ENCODE measurements around the gene PNPLA2.

PNPLA2 gene

GRCh38 chr11:778976-779954, 39.4 kb upstream of the PNPLA2 start:
- H3K9me3 Mint-ChIP-seq = no peaks in the 10 kb centered on the region
- peak overlapping the region; percentile 83 for H3K4me3 Mint-ChIP-seq
- H3K27me3 Mint-ChIP-seq = no peaks in the 10 kb centered on the region
- DNase-seq = no peak
- H3K36me3 Mint-ChIP-seq (ENCODE audit: low read depth) = peaks cover 50% of the 10 kb centered on the region
- H3K27ac Mint-ChIP-seq = peak overlapping the region; percentile 33
- peaks cover 34% of the 10 kb centered on the region for H3K4me1 Mint-ChIP-seq (ENCODE audit: low read depth)

DNA sequence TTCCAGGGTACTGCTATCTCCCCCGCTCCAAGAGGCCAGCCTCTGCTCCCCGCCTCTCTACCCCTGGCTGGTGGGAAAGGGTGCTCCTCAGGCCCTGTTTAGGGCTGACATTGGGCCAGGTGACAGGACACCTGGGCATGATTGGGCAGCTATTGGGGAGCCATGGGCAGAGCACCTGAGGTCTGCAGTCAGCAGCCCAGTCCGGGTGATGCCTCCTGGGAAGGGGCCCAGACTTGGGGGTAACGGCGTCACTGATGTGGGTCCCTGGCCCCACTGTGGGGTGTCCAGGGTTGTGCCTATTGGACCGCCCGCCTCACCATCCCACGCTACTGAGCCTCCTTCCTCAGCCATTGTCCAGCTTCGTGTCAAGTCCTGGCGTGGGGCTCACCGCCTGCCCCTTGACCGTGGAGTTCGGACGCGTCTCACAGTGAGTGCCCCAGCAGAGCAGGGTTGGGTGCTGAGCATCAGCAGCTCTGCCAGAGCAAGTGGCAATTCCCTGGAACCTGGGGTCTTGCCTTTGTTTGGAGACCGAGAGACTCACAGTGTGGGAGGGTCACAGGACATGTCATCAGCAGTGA, 38.7 kb upstream of the PNPLA2 start:
- Mint-ChIP-seq H3K36me3 (ENCODE audit: low read depth) (peaks cover 45% of the 10 kb centered on the region), H3K27ac (no peak overlapping the region), H3K27me3 (no peaks in the 10 kb centered on the region), H3K4me3 (peak overlapping the region; percentile 20), H3K4me1 (ENCODE audit: low read depth) (peaks cover 28% of the 10 kb centered on the region), H3K9me3 (no peaks in the 10 kb centered on the region)
- no peak for DNase-seq

DNA sequence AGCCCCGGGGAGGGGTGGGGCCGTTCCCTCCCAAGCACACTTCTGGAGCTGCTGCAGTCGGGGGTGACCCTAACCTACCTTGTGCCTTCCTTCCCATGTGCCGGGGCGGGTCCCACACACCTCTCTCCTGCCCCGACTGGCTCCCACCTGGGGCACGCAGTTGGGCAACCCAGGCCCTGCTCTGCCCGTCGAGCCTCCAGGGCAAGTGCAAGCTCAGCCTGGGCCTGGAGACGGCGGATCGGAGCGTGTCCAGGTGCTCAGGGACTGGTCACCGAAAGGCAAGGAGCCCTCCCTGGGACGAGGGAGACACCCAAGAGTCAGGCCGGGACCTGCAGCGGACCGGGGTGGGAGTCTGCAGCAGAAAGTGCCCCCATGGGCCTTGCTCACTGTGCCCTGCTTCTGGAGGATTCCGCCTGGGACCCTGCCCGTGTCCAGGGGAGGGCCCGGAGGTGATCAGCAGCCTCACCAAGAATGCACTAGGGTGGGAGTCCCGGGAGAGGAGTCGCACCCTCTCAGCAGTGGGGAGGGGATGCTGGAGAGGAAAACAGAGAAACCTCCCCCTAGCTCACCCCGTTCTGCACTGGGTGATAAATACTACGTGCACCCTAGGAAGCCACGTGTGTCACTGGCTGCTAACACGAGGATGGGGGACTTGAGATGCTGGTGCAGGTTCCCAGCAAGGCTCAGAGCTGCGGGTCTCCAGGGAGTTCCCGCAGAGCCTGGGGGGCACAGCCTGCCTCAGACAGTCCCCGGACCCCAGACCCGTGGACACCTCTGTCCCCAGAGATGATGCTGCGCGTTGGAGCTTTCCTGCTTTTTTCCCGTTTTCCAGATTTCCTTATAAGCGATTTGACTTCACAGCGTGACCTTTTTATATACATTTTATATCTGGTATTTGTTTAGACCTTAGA, 36.2 kb upstream of the PNPLA2 start:
- DNase-seq = no peak
- Mint-ChIP-seq H3K27ac (no peak overlapping the region), H3K36me3 (ENCODE audit: low read depth) (peaks cover 34% of the 10 kb centered on the region), H3K27me3 (no peaks in the 10 kb centered on the region), H3K9me3 (no peaks in the 10 kb centered on the region), H3K4me1 (ENCODE audit: low read depth) (peaks cover 14% of the 10 kb centered on the region), H3K4me3 (no peak overlapping the region)

DNA sequence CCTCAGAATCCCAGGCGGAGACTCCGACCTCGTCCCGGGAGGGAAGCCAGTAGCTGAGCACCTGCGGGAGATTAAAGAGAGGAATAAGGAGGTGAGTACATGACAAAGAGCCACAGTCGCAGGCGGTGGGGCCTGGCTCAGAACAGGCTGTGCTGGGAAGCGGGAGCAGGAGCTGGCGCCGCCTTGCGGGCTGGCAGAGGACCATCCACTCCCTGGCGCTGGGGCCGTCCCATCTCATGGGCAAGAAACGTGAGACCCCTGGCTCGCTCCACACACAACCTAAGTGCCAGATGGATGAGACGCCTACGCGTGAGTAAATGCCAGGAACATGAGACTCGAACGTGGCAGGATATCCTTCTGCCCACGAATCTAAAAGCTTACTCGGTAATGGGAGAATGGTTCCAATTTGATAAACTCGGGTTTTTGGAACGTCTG, 35.1 kb upstream of the PNPLA2 start:
- Mint-ChIP-seq H3K27ac (no peak overlapping the region), H3K36me3 (ENCODE audit: low read depth) (peaks cover 33% of the 10 kb centered on the region), H3K4me1 (ENCODE audit: low read depth) (peaks cover 17% of the 10 kb centered on the region), H3K9me3 (no peaks in the 10 kb centered on the region), H3K27me3 (no peaks in the 10 kb centered on the region), H3K4me3 (no peak overlapping the region)
- DNase-seq = peak; percentile 45

GRCh38 chr11:786235-787083, 32.3 kb upstream of the PNPLA2 start:
- H3K27ac Mint-ChIP-seq = peak overlapping the region; percentile 55

GRCh38 chr11:787084-787675, 31.5 kb upstream of the PNPLA2 start:
- peaks cover 4% of the 10 kb centered on the region for H3K27me3 Mint-ChIP-seq
- H3K4me1 Mint-ChIP-seq (ENCODE audit: low read depth) = peaks cover 5% of the 10 kb centered on the region
- H3K36me3 Mint-ChIP-seq (ENCODE audit: low read depth) = peaks cover 25% of the 10 kb centered on the region
- no peak overlapping the region for H3K4me3 Mint-ChIP-seq
- H3K27ac Mint-ChIP-seq = no peak overlapping the region
- DNase-seq = no peak
- H3K9me3 Mint-ChIP-seq = no peaks in the 10 kb centered on the region

More at GRCh38 chr11:786235-787083, 32.3 kb upstream of the PNPLA2 start:
- DNase-seq = no peak
- H3K4me1 Mint-ChIP-seq (ENCODE audit: low read depth) = peaks cover 5% of the 10 kb centered on the region
- peaks cover 4% of the 10 kb centered on the region for H3K27me3 Mint-ChIP-seq
- no peaks in the 10 kb centered on the region for H3K9me3 Mint-ChIP-seq
- H3K36me3 Mint-ChIP-seq (ENCODE audit: low read depth) = peaks cover 23% of the 10 kb centered on the region
- H3K4me3 Mint-ChIP-seq = no peak overlapping the region

GRCh38 chr11:788009-788640, 30.6 kb upstream of the PNPLA2 start:
- no peak overlapping the region for H3K27ac Mint-ChIP-seq

GRCh38 chr11:788953-789940, 29.5 kb upstream of the PNPLA2 start:
- peak overlapping the region; percentile 63 for H3K4me3 Mint-ChIP-seq
- no peak for DNase-seq
- H3K36me3 Mint-ChIP-seq (ENCODE audit: low read depth) = peaks cover 34% of the 10 kb centered on the region
- H3K27ac Mint-ChIP-seq = peak overlapping the region; percentile 33
- H3K4me1 Mint-ChIP-seq (ENCODE audit: low read depth) = peaks cover 9% of the 10 kb centered on the region
- no peaks in the 10 kb centered on the region for H3K9me3 Mint-ChIP-seq
- H3K27me3 Mint-ChIP-seq = peaks cover 4% of the 10 kb centered on the region

More at GRCh38 chr11:788009-788640, 30.6 kb upstream of the PNPLA2 start:
- peaks cover 5% of the 10 kb centered on the region for H3K4me1 Mint-ChIP-seq (ENCODE audit: low read depth)
- no peaks in the 10 kb centered on the region for H3K9me3 Mint-ChIP-seq
- H3K36me3 Mint-ChIP-seq (ENCODE audit: low read depth) = peaks cover 30% of the 10 kb centered on the region
- no peak overlapping the region for H3K4me3 Mint-ChIP-seq
- DNase-seq = no peak
- H3K27me3 Mint-ChIP-seq = peaks cover 4% of the 10 kb centered on the region

GRCh38 chr11:789943-790342, 28.8 kb upstream of the PNPLA2 start, which contains the start of gene CEND1:
Gene CEND1, minus strand, starts transcription at chr11:790090. Its CDS starts 1,514 bp downstream, at chr11:788576.
- H3K9me3 Mint-ChIP-seq = no peaks in the 10 kb centered on the region
- peaks cover 4% of the 10 kb centered on the region for H3K27me3 Mint-ChIP-seq
- peaks cover 11% of the 10 kb centered on the region for H3K4me1 Mint-ChIP-seq (ENCODE audit: low read depth)
- peaks cover 37% of the 10 kb centered on the region for H3K36me3 Mint-ChIP-seq (ENCODE audit: low read depth)
- DNase-seq = peak; percentile 76
- H3K27ac Mint-ChIP-seq = peak within 1 kb of the TSS; percentile 33
- H3K4me3 Mint-ChIP-seq = peak within 1 kb of the TSS; percentile 63

DNA sequence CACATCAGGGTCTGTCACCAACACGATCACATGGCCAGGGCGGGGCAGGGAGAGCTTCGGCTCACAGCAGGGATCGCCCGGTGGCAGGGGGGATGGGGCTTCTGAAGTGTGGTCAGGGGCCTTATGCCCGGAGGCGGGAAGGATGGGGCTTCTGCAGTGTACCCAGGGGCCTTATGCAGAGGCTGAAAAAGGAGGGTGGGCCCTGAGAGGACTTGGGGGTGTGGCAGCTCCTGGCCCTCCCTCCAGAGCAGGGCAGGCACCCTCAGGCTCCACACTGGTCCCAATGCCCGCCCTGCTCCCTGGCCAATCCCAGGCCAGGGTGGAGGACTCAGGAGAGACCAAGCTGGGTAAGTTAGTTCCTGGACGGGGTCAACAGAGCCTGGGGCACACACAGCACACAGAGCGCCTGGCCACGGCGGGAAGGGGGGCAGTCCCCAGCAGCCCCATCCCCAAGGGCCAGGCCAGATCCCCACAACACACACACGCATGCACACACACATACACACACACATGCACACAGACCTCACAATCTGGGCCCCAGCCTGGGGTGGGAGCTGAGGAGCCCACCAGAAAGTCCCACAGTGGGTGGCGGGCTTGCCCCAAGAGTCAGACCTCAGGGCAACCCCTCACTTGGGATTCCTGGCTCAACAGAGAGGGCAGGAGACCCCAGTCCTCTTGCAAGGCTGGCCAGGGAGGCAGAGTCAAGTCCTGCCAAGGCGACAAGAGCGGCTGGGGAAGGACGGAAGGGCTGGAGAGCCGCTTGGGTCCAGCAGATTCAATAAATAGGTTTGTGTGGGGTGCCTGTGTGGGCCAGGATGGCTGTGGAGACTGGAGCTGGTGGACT, 27.8 kb upstream of the PNPLA2 start:
- peaks cover 4% of the 10 kb centered on the region for H3K27me3 Mint-ChIP-seq
- no peak overlapping the region for H3K4me3 Mint-ChIP-seq
- peak overlapping the region; percentile 57 for H3K27ac Mint-ChIP-seq
- no peaks in the 10 kb centered on the region for H3K9me3 Mint-ChIP-seq
- peaks cover 15% of the 10 kb centered on the region for H3K4me1 Mint-ChIP-seq (ENCODE audit: low read depth)
- no peak for DNase-seq
- H3K36me3 Mint-ChIP-seq (ENCODE audit: low read depth) = peaks cover 39% of the 10 kb centered on the region
